Left cardiac atrium (tissue), 4 donors: ENCODE measurements around the gene CTNNA3. TPM values are rescaled to one million over a fixed set of nuclear protein-coding genes. Genes with fewer than 3 reads are reported as not detected.

Experiments
- ATAC-seq, 2 donors: fragments of 200-7000 bp; cut with Tn5 transposase; one replicate each; pipeline ENCODE4 v1.9.1; 2020; ENCODE audit warnings: mild to moderate bottlenecking in 2 of 2, moderate library complexity in 2 of 2
- DNase-seq: peaks from one replicate; pipeline ENCODE4 v3.0.0-alpha.2; 2020
- intact Hi-C, 2 donors: fragments of 100-400 bp; cut with DNase I; formaldehyde crosslinking; loops; one replicate each; pipeline versions ENCODE4 v1.14.1 to v1.15.1; 2022 to 2023
- total RNA-seq, 2 donors: library from RNA; stranded (reverse); fragmentation: NEBNext Ultra II Directional; extraction: Animal tissue kit (Norgen Biotek cat#: 25700); gene quantifications; one replicate each; pipeline ENCODE4 v1.2.1, GENCODE V29; 2021
- donor health status: DM: no; HTN: yes; CAD: no.
- donor health status: DM: no; HTN: yes; CAD: no; lungs with severe emphysema.
- donor health status: DM: yes; HTN: yes; CAD: no.
- donor health status: Dilated cardiomyopathy.

The CTNNA3 gene
- total RNA-seq, 2 donors from 2014 or later: 42.3 to 48.7 TPM

DNA sequence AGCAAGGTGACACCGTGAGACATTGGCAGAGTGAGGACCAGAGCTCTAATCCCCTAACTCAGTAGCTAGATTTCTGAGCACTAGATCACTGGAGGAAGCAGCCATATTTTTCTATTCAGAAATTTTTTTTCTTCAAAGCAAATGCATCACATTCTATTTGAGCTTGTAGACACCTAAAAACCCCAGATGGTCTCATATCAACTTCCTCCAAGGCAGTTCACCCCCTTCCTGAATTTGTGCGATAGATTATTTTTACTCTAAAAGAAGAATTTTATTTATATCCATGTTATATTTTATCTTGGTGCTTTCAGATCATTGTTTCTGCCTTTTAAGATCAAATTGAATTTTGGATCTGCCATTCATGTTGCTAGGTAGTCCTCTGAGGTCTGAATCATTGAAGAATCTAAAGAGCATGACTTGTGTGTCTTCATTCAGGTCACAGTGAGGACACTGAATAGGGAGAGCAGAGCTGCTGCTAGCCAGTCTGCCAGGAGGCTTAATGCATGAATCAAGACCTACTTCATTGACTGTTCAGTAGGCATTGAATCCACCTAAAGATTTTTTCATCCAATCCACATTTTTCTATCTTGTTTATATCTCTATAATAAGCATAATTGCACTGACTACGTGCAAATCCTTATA lies 863.1 kb downstream of the CTNNA3 start:
- DNase-seq (no peak), ATAC-seq (no peak)
- intact Hi-C loops: no loop called here

DNA sequence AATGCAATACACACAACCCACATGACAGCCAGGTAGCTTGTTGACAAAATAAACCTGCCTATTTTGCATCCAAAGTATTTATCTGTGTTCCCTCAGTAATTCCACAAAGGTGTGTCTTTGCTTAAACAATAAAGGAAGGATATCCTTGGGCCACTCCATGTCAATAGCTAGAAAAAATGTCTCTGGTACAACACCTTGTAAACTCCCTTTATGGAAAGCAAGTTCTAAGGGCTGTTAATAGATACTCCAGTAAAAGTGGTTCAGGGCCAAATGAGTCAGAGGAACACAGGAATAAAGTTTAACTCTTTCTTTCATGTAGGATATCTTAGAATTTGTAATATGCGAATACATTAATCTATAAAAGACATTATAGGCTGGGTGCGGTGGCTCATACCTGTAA lies 867.0 kb downstream of the CTNNA3 start:
- intact Hi-C loops: no loop called here
- no peak for ATAC-seq
- DNase-seq: no peak

DNA sequence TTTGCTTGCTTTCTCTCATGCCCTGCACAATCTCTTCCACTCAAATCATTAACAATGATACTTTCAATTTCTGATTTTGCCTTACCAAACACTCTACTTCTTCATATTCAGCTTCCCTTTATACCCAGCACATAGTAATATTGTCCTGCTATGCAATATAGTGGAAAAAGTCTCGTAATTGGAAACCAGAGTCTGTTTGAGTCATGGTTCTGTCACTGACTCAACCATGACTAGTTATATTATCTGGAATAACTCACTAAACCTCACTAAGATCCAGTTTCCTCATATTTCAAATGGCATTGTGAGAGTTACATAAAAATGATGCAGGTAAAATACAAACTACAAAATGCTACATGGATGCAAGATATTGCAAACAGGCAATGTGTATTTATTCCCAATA lies 868.6 kb downstream of the CTNNA3 start:
- DNase-seq: no peak
- ATAC-seq: no peak
- intact Hi-C loops: no loop called here

DNA sequence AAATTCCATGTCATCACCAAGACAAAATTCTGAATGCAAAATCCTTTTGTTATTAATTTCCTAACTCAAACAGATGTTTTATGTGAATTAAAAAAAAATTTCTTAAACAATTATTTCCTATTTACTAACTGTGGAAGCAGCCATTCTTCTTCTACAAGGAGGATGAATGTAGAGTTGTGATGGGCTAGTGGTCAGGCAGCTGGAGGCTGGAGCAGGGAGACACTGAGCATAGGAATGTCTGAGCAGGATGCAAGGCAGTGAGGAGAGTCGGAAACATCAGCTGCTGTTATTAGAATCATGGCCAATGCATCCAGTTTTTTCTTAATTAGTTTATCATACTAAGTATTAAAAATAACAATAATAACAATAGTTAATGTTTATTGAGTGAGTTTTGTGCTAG lies 872.7 kb downstream of the CTNNA3 start:
- DNase-seq (no peak), ATAC-seq (no peak)
- intact Hi-C loops: no loop called here

DNA sequence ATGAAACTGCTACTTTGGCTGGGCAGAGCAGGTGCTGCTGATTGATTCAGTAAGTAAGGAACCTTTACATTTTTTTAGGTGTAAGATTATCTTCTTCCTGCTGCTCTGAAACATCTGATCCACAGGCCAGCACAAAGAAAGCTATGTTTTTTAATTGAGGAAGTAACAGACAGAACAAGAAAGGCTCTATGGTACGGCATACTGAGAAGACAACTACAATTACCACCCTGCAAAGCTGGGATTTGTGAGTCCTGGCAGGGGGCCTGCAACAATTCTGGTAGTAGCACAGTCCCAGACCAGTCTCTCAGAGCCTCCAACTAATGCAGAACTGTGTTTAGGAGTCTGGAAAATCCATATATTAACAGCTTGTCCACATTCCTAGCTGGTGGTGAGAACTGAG lies 873.2 kb downstream of the CTNNA3 start:
- intact Hi-C loops: no loop called here
- ATAC-seq (no peak), DNase-seq (no peak)

DNA sequence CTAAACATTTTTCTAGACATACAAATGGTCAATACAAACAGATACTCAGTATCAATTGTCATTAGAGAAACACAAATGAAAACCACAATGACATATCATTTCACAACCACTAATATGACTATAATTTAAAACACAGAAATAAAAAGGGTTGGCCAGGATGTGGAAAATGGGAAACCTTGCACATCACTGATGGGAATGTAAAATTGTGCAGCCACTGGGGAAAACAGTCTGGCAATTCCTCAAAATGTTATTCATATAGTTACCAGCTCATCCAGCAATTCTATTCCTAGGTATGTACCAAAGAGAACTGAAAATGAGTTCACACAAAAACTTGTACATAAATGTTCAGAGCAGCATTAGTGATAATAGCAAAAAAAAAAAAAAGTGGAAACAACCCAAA lies 876.3 kb downstream of the CTNNA3 start:
- DNase-seq (no peak), ATAC-seq (no peak)
- intact Hi-C loops: no loop called here

DNA sequence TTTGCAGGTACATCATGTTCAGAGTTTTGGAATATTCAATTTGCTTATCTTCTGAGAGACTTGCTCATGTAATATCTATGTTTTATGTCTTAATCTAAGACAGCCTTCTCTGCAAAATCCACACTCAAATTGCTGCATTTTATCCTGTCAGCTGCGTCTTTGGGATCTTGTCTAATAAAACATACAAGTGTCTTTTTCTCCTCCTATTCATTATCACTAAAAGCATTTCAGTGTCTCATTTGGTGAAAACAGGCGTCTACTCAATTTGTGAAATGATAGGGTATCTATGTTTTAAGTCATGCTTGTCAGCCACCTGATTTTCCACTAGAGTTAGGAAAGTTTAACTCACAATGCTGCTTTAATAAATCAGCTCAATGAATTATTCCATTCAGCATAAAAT lies 882.9 kb downstream of the CTNNA3 start:
- intact Hi-C loops: no loop called here

DNA sequence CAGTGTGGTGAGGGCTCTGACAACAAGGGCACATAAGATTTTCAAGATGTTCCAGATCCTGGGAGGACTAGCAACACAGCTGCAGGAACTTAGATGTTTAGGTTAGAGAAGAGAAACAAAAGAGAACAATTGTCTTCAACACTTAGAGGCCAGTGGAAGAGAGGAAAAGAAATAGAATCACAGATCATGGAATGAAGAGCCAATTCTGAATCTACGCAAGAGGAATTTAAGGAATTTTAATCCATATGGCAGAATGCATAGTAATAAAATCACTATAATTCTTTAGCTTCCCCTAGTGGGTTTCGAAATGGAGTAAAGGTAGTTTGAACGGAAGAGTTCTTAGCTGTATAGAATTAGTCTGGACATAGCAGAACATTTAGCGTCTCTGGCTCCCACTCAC lies 884.8 kb downstream of the CTNNA3 start:
- no peak for DNase-seq
- intact Hi-C loops: no loop called here
- ATAC-seq: no peak

More for the DNA sequence above, 882.9 kb downstream of the CTNNA3 start:
- DNase-seq (no peak), ATAC-seq (no peak)

DNA sequence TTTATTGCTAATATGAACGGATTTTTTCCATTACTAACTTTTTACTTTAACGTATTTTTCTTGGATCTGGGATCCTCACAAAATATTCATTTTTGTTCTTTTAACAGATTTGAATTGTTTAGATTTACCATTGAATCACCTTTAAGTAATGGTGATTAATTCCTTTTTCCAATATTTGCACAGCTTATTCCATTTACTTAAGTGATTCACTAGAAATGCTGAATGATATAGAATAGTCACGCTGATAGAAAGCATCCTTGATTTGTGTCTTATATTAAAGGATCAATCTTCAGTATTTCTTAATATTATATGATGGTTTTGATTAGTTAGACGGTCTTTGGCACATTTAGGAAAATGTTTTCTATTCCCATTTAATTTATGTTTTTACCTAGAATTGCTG lies 886.6 kb downstream of the CTNNA3 start:
- ATAC-seq (no peak), DNase-seq (no peak)
- intact Hi-C loops: no loop called here

DNA sequence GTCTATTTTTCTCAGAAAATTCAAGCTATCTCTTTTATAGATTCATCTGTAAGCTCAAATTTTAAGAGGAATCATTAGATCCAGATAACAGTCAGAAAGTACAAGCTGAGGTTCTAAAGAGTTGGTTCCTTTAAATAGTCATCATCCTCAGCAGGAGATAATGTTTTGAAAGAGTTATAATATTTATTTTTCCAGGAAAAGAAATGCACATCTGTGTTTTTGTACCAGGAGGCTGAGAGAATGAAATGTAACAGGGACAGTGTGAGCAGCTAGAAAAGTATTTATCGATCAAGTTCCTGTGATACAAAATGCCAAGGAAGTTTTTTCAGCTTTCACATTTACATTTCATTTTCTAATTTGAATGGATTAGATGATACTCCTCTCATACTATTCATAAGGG lies 890.4 kb downstream of the CTNNA3 start:
- no peak for ATAC-seq
- intact Hi-C loops: no loop called here

DNA sequence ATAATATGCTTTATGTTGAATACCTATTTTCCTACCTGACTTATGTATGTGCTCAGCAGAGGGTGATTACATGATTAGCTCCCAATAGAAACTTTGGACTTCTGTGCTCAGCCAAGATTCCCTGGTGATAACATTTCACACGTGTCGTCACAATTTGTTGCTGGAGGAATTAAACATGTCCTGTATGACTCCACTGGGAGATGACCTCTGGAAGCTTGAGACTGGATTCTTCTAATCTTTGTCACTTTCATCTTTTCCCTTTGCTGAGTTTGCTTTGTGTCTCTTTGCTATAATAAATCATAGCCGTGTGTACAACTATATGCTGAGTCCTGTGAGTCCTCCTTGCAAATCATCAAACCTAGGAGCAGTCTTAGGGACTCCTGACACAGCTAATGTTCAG lies 891.0 kb downstream of the CTNNA3 start:
- intact Hi-C loops: no loop called here
- DNase-seq (no peak), ATAC-seq (no peak)

More for the DNA sequence above, 890.4 kb downstream of the CTNNA3 start:
- DNase-seq: no peak

DNA sequence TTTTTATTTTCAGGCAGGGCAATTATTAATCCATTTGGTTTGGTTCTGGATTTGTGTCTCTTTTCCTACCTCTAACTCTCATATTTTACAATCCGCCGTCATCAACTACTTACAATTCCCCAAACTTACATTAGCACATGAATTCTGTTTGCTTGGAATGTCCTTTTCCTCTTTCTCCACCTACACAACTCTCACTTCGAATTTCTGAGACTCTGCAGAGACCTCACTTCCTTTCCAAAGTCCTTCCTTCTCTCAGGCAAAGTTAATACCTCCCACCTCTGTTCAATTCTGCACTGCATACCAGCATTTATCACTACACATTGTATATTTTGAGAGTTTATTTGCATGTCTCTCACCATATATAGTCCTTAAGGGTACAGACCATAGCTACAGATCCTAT lies 892.8 kb downstream of the CTNNA3 start:
- ATAC-seq (no peak), DNase-seq (no peak)
- intact Hi-C loops: no loop called here

DNA sequence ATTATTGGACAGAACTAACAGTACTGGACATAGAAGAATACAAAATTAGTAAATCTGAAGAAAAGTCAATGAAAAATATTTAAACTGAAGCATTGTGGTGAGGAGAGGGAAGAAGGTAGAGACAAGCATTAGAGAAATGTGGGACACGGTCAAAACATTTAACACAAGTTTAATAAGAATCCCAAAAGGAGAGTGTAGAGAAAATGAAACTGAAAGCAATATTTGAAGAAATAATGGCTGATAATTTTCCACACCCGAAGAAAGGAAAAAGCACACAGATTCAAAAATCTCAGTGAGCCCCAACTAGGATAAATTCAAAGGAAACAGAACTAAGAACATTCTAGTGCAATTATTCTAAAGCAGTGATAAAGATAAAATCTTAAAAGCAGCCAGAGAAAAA lies 896.5 kb downstream of the CTNNA3 start:
- ATAC-seq: no peak
- DNase-seq: no peak
- intact Hi-C loops: no loop called here

DNA sequence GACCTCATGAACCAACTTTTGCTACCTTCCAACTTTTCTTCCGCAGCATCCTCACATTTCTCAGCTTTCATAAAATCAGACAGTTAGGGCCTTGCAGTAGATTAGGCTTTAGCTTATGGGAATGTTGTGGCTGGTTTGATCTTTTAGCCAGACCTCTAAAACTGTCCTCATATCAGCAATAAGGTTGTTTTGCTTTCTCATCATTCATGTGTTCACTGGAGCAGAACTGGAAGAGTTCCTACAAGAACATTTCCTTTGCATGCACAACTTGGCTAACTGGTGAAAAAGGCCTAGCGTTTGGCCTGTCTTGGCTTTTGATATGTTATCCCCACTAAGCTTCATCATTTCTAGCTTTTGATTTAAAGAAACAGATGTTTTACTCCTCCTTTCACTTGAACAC lies 900.1 kb downstream of the CTNNA3 start:
- no peak for ATAC-seq
- intact Hi-C loops: no loop called here
- DNase-seq: no peak

DNA sequence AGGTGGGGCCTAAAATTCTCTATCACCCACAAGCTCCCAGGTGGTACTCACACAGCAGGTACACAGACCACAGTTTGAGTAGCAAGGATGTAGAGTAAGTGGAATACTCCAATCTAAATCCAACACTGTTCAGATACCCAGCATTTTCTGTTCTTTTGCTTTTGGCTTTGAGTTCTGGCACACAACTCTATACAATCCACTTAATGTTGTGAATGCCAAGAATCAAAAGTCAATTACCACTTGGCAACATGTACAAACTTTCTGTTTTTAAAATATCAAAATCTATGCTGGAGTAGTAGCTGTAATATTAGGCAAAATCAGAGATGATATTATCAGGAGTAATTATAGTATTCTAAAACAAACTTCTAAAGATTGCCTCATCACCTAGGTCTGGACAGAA lies 903.6 kb downstream of the CTNNA3 start:
- no peak for ATAC-seq
- no peak for DNase-seq
- intact Hi-C loops: no loop called here

DNA sequence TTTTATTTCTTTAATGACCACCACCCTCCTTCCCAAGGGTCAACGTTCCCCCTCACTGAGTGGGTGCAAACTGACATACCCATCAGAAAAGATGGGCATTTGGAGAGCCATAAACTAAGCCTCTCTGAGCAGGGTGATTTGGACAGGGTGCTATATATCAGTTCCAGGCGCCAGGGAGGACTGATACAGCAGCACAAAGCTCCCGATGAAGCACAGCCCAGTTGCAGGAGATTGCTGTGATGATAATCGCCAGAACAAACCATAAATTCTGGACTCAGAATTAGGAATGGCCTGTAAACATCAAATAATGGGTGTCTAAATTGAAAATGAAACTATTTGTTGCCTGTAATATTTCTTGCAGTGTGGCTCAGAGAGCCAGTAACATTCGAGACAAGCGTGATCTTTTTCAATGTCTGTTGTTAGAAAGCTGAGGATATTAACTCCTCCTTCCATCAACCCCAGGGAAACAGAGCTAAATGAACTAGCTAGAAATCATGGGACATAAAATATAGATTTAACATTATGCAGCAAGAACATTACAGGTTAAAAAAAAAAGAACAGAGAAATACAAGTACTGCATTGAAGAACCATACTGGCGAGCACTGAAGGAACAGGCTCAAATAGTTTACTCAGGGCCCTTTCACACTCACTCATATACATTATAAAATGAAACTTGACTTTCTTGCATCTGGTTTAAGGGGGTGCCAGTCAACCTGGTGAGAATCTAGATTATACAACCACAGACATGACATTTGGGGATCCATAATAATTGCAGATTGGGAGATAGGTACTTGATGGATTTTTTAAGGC lies 907.6 kb downstream of the CTNNA3 start:
- ATAC-seq (no peak), DNase-seq (no peak)
- intact Hi-C loops: no loop called here

DNA sequence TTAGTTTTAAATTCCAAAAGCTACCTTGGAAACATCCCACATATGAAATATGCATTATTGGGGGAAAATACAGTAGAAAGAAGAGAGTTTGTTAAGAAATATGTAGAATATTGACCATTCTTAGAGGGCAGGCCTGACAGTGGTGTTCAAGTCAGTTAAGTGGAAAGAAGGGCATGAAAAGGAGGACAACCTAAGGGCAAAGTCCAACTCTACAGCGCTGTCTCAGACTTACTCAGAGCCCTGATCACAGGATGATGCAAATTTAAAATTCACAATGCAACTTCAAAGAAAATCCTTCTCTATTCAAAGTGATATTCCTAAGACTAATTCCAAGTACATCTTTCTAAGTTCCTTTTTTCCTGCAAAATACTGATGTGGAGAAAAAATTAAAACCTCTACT lies 909.3 kb downstream of the CTNNA3 start:
- ATAC-seq: no peak
- intact Hi-C loops: no loop called here
- no peak for DNase-seq

DNA sequence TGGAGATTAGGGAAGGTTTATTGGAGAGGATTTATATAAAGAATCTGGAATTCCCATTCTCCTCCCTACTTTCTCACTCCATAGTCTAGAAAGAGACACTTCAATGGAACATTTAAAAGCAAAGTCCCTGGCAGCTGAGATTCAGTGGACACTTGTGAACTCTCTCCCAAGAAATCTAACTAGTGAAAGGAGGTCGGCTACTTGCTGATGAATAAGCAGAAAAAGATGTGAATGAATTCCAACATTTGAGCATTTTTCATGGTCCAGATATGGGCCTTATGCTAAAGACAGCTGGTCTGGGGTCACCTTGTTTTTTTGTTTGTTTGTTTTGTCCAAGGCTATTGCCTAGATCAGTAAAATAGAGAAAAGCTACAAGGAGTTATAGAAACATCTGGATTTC lies 911.2 kb downstream of the CTNNA3 start:
- intact Hi-C loops: no loop called here
- no peak for ATAC-seq

DNA sequence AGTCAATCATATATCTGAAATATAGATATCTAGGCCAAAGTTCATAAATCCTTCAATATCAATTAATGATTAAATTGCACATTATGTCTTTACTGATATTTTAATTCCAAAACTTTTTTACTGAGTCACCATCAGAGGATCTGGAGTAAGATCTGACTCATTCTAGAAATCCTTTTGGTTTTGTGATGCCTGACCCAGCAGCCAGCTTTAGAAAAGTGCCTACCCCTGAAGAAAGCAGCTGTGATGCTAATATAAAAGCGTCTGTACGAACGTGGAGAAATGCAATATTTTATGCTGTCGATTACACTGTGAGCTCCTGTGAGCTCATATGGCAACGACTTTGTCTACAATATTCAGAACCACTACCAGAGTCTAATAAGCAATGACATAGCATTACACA lies 912.7 kb downstream of the CTNNA3 start:
- ATAC-seq: no peak
- no peak for DNase-seq
- intact Hi-C loops: no loop called here

More for the DNA sequence above, 911.2 kb downstream of the CTNNA3 start:
- no peak for DNase-seq

DNA sequence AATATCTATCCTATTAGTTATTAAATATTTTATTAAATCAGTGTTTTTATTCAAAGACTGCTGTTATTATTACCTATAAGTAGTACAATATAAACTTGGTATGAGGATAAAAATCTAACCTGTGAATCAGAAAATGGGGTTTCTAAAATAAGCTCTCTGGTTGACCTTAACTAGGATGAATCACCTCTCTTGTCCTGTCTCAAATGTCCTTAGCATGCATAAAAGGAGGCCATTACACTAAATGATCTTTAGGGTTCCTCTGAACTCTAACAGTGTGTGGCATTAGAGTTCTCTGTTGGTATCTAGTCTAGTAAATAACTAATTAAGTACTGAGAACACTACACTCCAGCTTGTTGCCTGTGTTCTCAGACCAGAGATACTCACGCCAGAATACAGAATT lies 913.2 kb downstream of the CTNNA3 start:
- no peak for ATAC-seq
- intact Hi-C loops: no loop called here

DNA sequence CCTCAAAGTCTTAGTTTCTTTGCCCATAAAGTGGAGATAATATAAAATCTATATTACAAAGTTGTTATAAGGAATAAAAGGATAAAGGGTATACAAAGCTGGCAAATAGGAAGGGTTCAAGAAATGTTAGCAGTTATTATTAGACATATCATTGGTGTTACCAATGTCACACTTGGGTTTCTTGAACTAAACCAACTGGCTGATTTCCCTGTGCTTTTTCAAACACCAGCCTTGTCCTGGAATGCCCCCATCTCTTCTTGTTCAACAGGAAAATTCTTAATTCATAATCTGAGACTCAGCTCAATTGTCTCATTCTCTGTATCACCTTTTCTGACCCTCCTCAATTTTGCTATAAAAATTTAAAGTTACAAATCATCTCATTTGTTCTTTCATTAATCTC lies 913.9 kb downstream of the CTNNA3 start:
- ATAC-seq: no peak
- DNase-seq: no peak
- intact Hi-C loops: no loop called here

More for the DNA sequence above, 913.2 kb downstream of the CTNNA3 start:
- DNase-seq: no peak
